Measurements from ENCODE around the gene SLC7A5.
"Not testable (repeated sequence)": the region's sequence is repeated elsewhere in the genome, so short reads cannot be mapped to it uniquely, and the experiment has no call there.

SLC7A5 gene

GRCh38 chr16:87791295-87792204 is 77.8 kb downstream of the SLC7A5 start:
- no peak for DNase-seq

GRCh38 chr16:87790292-87791100 is 78.8 kb downstream of the SLC7A5 start:
- DNase-seq: no peak

- DNase-seq: no peak
These were observed 79.6 kb downstream of the SLC7A5 start for GRCh38 chr16:87789437-87790291.

GRCh38 chr16:87788730-87789436 is 80.4 kb downstream of the SLC7A5 start:
- DNase-seq: not testable (repeated sequence)

- DNase-seq: not testable (repeated sequence)
These were observed 81.7 kb downstream of the SLC7A5 start for GRCh38 chr16:87787451-87788091.

GRCh38 chr16:87784812-87785211 is 84.5 kb downstream of the SLC7A5 start:
- DNase-seq: no peak

- DNase-seq: no peak
These were observed 87.3 kb downstream of the SLC7A5 start for GRCh38 chr16:87782033-87782432.

- peak in 3 of 5 donors; percentile 15 to 81 (median 30) for DNase-seq
These were observed 88.8 kb downstream of the SLC7A5 start for GRCh38 chr16:87780385-87780989.
